Measurements from ENCODE around the gene VANGL1.

Gene VANGL1

DNA sequence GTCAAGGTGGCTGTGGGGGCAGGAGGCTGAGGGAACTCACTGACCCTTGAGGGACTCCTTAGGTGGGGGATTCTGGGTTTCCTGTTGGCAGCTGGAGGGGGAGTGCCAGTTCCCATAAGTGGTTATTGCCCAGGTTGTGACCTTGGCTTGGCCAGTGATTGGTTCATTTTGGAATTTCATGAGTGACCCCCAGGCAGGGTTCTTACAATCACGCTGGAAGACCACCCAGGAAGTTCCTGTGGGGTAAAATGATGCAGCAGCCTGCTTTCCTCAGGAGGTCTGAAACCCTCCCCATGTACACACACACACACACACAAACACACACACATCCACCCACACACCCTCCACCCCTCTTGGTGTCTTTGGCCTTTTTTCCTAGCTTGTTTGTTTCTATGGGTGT, 16.9 kb downstream of the VANGL1 start:
- TF ChIP-seq, protein P1, sequence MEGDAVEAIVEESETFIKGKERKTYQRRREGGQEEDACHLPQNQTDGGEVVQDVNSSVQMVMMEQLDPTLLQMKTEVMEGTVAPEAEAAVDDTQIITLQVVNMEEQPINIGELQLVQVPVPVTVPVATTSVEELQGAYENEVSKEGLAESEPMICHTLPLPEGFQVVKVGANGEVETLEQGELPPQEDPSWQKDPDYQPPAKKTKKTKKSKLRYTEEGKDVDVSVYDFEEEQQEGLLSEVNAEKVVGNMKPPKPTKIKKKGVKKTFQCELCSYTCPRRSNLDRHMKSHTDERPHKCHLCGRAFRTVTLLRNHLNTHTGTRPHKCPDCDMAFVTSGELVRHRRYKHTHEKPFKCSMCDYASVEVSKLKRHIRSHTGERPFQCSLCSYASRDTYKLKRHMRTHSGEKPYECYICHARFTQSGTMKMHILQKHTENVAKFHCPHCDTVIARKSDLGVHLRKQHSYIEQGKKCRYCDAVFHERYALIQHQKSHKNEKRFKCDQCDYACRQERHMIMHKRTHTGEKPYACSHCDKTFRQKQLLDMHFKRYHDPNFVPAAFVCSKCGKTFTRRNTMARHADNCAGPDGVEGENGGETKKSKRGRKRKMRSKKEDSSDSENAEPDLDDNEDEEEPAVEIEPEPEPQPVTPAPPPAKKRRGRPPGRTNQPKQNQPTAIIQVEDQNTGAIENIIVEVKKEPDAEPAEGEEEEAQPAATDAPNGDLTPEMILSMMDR (IDR thresholded peaks at IDR 0.05; ENCODE audit: low read depth, low read length), result no peak
- H3K4me3 ChIP-seq (ENCODE audit: low read depth, low read length), result no peak overlapping the region

DNA sequence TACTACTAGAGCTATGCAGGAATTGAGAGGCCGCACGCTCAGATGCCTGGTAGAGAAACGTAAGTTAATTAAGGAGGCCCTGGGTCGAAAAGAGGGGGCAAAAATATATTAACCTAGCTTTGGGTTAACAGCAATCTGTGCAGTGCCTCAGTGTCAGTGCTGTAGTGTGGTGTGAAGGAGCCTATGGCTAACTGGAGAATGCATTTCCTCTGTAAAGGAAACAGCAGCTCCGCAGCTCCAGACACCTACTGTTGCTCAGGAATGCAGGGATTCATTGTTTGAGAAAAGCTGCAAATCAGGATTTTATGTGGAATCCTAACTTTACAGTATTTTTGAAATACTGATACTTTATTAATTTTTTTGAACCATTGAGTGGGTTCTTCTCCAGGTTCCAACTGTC, 18.4 kb downstream of the VANGL1 start:
- no peak overlapping the region for H3K4me3 ChIP-seq (ENCODE audit: low read depth, low read length)
- TF ChIP-seq, protein P1 (IDR thresholded peaks at IDR 0.05; ENCODE audit: low read depth, low read length), result no peak

DNA sequence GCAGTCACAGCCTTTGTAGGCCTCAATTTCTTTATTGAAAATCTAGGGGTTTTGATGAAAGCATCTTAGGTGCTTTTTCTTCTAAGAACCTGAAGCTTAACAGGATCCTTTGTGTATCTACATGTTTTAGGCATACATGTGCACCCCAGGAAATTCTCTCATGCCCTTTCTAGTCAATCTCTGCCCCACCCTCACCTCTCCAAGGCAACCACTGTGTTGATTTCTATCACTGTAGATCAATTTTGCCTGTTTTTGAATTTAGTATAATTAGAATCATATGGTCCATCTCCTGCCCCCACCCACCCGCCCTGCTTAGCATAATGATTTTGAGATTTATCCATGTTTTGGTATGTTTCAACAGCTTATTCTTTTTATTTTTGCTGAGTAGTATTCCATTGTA, 19.4 kb downstream of the VANGL1 start:
- TF ChIP-seq, protein P1 (IDR thresholded peaks at IDR 0.05; ENCODE audit: low read depth, low read length), result no peak
- H3K4me3 ChIP-seq (ENCODE audit: low read depth, low read length), result no peak overlapping the region

DNA sequence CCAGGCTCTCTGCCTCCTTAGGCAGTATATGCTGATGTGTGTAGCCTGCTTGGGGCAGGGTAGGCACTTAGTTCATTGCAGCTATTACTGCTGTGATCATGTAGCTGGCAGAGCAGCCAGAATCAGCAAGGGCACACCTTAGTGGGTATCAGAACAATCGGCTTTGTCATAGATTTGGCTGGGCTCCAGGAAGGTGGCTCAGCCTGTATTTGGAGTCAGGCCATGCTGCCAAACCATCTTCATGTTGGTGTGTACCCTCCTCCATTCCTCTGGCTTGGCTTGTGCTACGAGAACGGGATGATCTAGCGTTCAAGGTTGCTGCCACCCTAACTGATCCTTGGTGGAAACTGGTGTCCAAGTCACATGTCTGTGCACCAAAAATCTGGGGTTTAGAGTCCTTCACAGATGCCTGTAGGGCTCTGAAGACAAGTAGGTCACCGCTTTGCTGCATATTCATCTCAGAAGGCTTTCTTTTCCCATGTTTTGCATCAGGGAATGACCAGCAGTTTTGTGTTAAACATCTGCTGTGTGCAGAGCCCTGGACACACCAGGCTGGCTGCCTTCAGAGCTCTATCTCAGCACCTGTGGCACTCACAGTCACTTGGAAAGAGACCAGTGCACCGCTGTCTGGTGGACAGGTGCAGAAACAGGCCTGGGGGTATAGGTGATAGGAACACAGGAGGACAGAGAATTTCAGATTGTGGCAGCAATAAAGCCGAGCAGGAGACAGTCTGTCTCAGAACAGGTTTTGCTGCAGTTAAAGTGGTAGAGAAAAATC, 23.7 kb downstream of the VANGL1 start:
- no peak overlapping the region for H3K4me3 ChIP-seq (ENCODE audit: low read depth, low read length)
- TF ChIP-seq, protein P1 (IDR thresholded peaks at IDR 0.05; ENCODE audit: low read depth, low read length), result no peak

DNA sequence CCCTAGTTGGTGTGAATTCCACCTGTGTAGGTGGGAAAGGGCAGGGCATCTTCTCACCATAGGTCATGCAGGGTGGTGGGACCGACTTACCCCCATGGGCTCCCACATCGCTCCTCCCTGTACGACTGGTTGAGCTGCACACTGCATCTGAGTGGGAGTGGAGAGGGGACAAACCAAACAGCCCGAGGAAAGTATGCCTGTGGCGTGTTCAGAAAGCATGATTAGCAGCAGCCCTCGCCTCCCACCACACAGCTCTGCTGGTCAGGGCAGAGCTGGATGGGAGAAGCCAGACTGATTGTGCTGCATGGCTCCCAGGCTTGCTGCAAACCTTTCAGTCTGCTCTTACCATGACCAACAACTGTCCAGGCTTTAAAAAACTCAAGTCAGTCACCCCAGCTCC, 24.4 kb downstream of the VANGL1 start:
- H3K4me3 ChIP-seq (ENCODE audit: low read depth, low read length), result no peak overlapping the region
- TF ChIP-seq, protein P1 (IDR thresholded peaks at IDR 0.05; ENCODE audit: low read depth, low read length), result no peak

DNA sequence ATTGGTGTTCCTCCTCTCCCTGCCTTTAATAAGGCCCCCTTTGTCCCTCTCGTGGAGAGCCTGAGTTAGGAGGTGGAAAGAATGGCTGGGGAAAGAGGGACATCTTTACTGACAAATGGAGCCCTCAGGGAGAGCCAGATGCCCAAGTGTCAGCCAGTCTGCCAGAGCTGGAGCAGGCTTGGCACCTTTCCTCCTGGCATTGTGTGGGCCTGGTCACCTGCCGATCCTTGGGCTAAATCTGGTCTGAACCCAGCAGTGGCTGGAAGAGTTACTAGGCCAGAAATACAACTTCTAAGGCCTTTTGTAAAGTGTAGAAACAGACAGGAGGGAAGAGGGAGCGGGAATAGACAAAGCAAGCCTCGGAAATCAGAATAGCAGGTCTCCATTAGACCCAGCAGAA, 24.9 kb downstream of the VANGL1 start:
- no peak overlapping the region for H3K4me3 ChIP-seq (ENCODE audit: low read depth, low read length)
- TF ChIP-seq, protein P1 (IDR thresholded peaks at IDR 0.05; ENCODE audit: low read depth, low read length), result no peak

DNA sequence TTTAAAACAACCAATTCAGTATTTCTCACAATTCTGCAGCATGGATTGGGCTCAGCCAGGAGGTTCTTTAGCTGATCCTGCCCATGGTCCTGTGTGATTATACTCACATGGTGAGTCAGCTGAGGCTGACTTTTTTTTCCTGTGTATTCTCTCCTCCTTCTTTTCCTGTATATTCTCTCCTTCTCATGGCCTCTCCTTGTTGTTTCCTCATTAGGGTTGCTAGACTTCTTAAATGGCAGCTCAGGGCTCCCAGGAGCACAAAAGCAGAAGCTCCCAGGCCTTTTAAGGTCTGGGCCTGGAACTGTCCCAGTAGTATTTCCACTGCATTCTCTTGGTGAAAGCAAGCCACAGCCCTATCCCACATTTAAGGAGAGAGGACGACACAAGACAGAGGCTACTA, 26.8 kb downstream of the VANGL1 start:
- no peak overlapping the region for H3K4me3 ChIP-seq (ENCODE audit: low read depth, low read length)
- TF ChIP-seq, protein P1 (IDR thresholded peaks at IDR 0.05; ENCODE audit: low read depth, low read length), result no peak
